Measurements from ENCODE around the gene KRTAP10-7.
"Not testable (repeated sequence)": the region's sequence is repeated elsewhere in the genome, so short reads cannot be mapped to it uniquely, and the experiment has no call there.

The KRTAP10-7 gene

DNA sequence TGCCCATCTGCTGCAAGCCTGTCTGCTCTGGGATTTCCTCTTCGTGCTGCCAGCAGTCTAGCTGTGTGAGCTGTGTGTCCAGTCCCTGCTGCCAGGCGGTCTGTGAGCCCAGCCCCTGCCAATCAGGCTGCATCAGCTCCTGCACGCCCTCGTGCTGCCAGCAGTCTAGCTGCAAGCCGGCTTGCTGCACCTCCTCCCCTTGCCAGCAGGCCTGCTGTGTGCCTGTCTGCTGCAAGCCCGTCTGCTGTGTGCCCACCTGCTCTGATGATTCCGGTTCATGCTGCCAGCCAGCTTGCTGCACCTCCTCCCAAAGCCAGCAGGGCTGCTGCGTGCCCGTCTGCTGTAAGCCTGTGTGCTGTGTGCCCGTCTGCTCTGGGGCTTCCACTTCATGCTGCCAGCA is 694 bp downstream of the KRTAP10-7 start:
- not testable (repeated sequence) for H3K9ac ChIP-seq (ENCODE audit: low read length in 2 of 2); H3K4me3 ChIP-seq (ENCODE audit: low read length in 2 of 2); H3K9me3 ChIP-seq (ENCODE audit: control insufficient read depth in 2 of 2, low read length in 2 of 2); H3K36me3 ChIP-seq (ENCODE audit: control insufficient read depth in 2 of 2, insufficient read depth in 2 of 2, low read length in 2 of 2); H3K4me1 ChIP-seq (ENCODE audit: control insufficient read depth, insufficient read depth, low read length); H3K27ac ChIP-seq (ENCODE audit: low read length)
- H3K27me3 ChIP-seq (ENCODE audit: control insufficient read depth in 1 of 2, insufficient read depth in 2 of 2, low read length in 2 of 2) = peaks cover 9 to 21% of the 10 kb centered on the region in 2 donors

DNA sequence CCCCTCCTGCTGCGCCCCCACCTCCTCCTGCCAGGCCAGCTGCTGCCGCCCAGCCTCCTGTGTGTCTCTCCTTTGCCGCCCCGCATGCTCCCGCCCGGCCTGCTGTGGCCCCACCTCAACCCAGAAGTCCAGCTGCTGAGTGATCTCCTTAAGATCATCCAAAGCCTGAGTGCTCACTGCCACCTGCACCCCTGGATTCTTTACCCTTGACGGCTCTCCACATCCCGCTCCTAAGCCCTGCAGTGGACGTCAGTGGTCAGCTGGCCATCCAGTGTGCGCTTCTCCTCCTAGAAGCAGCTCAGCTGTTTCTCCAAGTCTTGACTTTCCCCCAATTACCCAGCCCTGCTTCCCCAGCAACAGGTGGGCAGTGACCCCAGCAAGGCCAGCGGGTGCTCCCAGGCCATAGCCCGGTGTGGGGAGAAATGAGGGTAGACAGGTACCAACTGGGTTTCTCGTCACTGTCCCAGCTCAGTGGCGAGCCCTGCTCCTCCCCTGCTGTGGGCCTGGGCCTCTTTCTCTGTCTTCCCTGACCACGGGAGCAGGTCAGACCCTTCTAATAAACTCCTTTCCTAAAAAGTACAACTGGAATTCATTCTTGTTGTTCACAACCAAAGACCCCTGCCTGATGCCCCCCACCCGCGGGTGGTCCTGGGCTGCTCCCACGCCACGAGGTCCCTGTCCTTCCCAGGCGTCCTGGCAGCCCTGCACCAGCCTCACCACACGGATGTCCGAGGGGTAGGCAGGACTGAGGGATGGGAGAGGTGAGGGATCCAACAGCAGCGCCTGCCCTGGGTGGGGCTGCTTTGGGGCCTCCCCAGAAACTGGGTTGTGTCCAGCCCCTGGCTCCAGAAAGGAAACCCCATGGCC is 1.4 kb downstream of the KRTAP10-7 start:
- H3K4me1 ChIP-seq (ENCODE audit: control insufficient read depth, insufficient read depth, low read length) = no peaks in the 10 kb centered on the region
- no peaks in the 10 kb centered on the region for H3K36me3 ChIP-seq (ENCODE audit: control insufficient read depth in 2 of 2, insufficient read depth in 2 of 2, low read length in 2 of 2)
- H3K4me3 ChIP-seq (ENCODE audit: low read length in 2 of 2) = no peak overlapping the region
- peaks cover 5 to 21% of the 10 kb centered on the region in 2 donors for H3K27me3 ChIP-seq (ENCODE audit: control insufficient read depth in 1 of 2, insufficient read depth in 2 of 2, low read length in 2 of 2)
- no peak overlapping the region for H3K27ac ChIP-seq (ENCODE audit: low read length)
- no peak overlapping the region for H3K9ac ChIP-seq (ENCODE audit: low read length in 2 of 2)
- H3K9me3 ChIP-seq (ENCODE audit: control insufficient read depth in 2 of 2, low read length in 2 of 2) = peaks cover 0 to 2% of the 10 kb centered on the region in 2 donors

GRCh38 chr21:44602463-44602850 is 2.1 kb downstream of the KRTAP10-7 start:
- Histone ChIP-seq H3K36me3 (ENCODE audit: control insufficient read depth in 2 of 2, insufficient read depth in 2 of 2, low read length in 2 of 2) (no peaks in the 10 kb centered on the region), H3K9ac (ENCODE audit: low read length in 2 of 2) (no peak overlapping the region), H3K27ac (ENCODE audit: low read length) (no peak overlapping the region), H3K9me3 (ENCODE audit: control insufficient read depth in 2 of 2, low read length in 2 of 2) (peaks cover 0 to 2% of the 10 kb centered on the region in 2 donors), H3K27me3 (ENCODE audit: control insufficient read depth in 1 of 2, insufficient read depth in 2 of 2, low read length in 2 of 2) (peaks cover 5 to 21% of the 10 kb centered on the region in 2 donors), H3K4me1 (ENCODE audit: control insufficient read depth, insufficient read depth, low read length) (no peaks in the 10 kb centered on the region), H3K4me3 (ENCODE audit: low read length in 2 of 2) (no peak overlapping the region)

- Histone ChIP-seq H3K27ac (ENCODE audit: low read length) (no peak overlapping the region), H3K9ac (ENCODE audit: low read length in 2 of 2) (no peak overlapping the region), H3K36me3 (ENCODE audit: control insufficient read depth in 2 of 2, insufficient read depth in 2 of 2, low read length in 2 of 2) (no peaks in the 10 kb centered on the region), H3K9me3 (ENCODE audit: control insufficient read depth in 2 of 2, low read length in 2 of 2) (no peaks in the 10 kb centered on the region), H3K27me3 (ENCODE audit: control insufficient read depth in 1 of 2, insufficient read depth in 2 of 2, low read length in 2 of 2) (peaks cover 5 to 21% of the 10 kb centered on the region in 2 donors), H3K4me3 (ENCODE audit: low read length in 2 of 2) (no peak overlapping the region), H3K4me1 (ENCODE audit: control insufficient read depth, insufficient read depth, low read length) (no peaks in the 10 kb centered on the region)
Observed at GRCh38 chr21:44603109-44603875, 2.9 kb downstream of the KRTAP10-7 start.

DNA sequence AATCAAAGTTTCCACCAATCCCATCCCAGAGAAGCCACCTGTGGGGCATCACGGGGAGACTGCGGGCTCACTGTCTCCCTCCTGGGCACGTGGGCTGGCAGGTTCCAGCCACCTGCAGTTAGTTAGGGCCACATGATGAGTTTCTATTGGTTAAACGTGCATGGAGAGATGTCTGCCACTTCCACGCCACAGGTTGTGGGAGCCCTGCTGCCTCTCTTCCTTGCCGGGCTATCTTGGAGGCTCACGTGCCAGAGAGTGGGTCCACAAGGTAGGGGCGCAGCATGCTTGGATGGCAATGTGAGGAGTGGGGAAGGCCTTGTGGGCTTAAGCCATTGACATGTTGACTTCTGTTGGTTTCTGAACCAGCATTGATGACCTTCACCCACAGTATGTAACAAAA is 3.5 kb downstream of the KRTAP10-7 start:
- Histone ChIP-seq H3K4me3 (ENCODE audit: low read length in 2 of 2) (no peak overlapping the region), H3K4me1 (ENCODE audit: control insufficient read depth, insufficient read depth, low read length) (no peaks in the 10 kb centered on the region), H3K9ac (ENCODE audit: low read length in 2 of 2) (no peak overlapping the region), H3K27me3 (ENCODE audit: control insufficient read depth in 1 of 2, insufficient read depth in 2 of 2, low read length in 2 of 2) (peaks cover 5 to 21% of the 10 kb centered on the region in 2 donors), H3K9me3 (ENCODE audit: control insufficient read depth in 2 of 2, low read length in 2 of 2) (no peaks in the 10 kb centered on the region), H3K27ac (ENCODE audit: low read length) (no peak overlapping the region), H3K36me3 (ENCODE audit: control insufficient read depth in 2 of 2, insufficient read depth in 2 of 2, low read length in 2 of 2) (no peaks in the 10 kb centered on the region)

- Histone ChIP-seq H3K27me3 (ENCODE audit: control insufficient read depth in 1 of 2, insufficient read depth in 2 of 2, low read length in 2 of 2) (peaks cover 5 to 15% of the 10 kb centered on the region in 2 donors), H3K9ac (ENCODE audit: low read length in 2 of 2) (no peak overlapping the region), H3K27ac (ENCODE audit: low read length) (no peak overlapping the region), H3K4me3 (ENCODE audit: low read length in 2 of 2) (no peak overlapping the region), H3K4me1 (ENCODE audit: control insufficient read depth, insufficient read depth, low read length) (no peaks in the 10 kb centered on the region), H3K36me3 (ENCODE audit: control insufficient read depth in 2 of 2, insufficient read depth in 2 of 2, low read length in 2 of 2) (no peaks in the 10 kb centered on the region), H3K9me3 (ENCODE audit: control insufficient read depth in 2 of 2, low read length in 2 of 2) (peaks cover 1 to 3% of the 10 kb centered on the region in 2 donors)
Observed at GRCh38 chr21:44606495-44606894, 6.1 kb downstream of the KRTAP10-7 start.

DNA sequence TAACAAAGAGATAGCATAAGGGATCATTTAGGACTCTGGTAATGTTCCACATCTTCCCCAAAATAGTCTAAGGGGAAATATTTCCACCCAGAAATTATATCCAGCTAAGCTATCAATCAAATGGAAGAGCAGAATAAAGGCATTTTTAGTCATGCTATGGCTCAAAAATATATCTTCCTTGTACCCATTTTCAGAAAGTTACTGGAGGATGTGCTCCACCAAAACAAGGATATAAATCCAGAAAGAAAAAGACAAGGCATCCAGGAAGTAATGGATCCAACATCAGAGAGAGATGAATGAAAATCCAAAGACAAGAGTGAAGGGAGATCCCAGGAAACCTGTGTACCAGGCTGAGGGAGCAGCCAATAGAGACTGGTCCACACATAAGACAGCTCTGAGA is 8.8 kb downstream of the KRTAP10-7 start:
- peaks cover 0 to 5% of the 10 kb centered on the region in 2 donors for H3K27me3 ChIP-seq (ENCODE audit: control insufficient read depth in 1 of 2, insufficient read depth in 2 of 2, low read length in 2 of 2)

GRCh38 chr21:44610157-44610843 is 9.9 kb downstream of the KRTAP10-7 start:
- not testable (repeated sequence) for H3K27ac ChIP-seq (ENCODE audit: low read length); H3K4me3 ChIP-seq (ENCODE audit: low read length in 2 of 2); H3K9ac ChIP-seq (ENCODE audit: low read length in 2 of 2); H3K27me3 ChIP-seq (ENCODE audit: control insufficient read depth in 1 of 2, insufficient read depth in 2 of 2, low read length in 2 of 2); H3K4me1 ChIP-seq (ENCODE audit: control insufficient read depth, insufficient read depth, low read length); H3K36me3 ChIP-seq (ENCODE audit: control insufficient read depth in 2 of 2, insufficient read depth in 2 of 2, low read length in 2 of 2); H3K9me3 ChIP-seq (ENCODE audit: control insufficient read depth in 2 of 2, low read length in 2 of 2)

More for the DNA sequence above, 8.8 kb downstream of the KRTAP10-7 start:
- H3K4me1 ChIP-seq (ENCODE audit: control insufficient read depth, insufficient read depth, low read length) = no peaks in the 10 kb centered on the region
- H3K9me3 ChIP-seq (ENCODE audit: control insufficient read depth in 2 of 2, low read length in 2 of 2) = peaks cover 3 to 6% of the 10 kb centered on the region in 2 donors
- H3K27ac ChIP-seq (ENCODE audit: low read length) = no peak overlapping the region
- H3K4me3 ChIP-seq (ENCODE audit: low read length in 2 of 2) = no peak overlapping the region
- H3K9ac ChIP-seq (ENCODE audit: low read length in 2 of 2) = no peak overlapping the region
- H3K36me3 ChIP-seq (ENCODE audit: control insufficient read depth in 2 of 2, insufficient read depth in 2 of 2, low read length in 2 of 2) = no peaks in the 10 kb centered on the region

GRCh38 chr21:44611551-44611950 is 11.2 kb downstream of the KRTAP10-7 start:
- Histone ChIP-seq H3K4me3 (ENCODE audit: low read length in 2 of 2) (no peak overlapping the region), H3K9ac (ENCODE audit: low read length in 2 of 2) (no peak overlapping the region), H3K4me1 (ENCODE audit: control insufficient read depth, insufficient read depth, low read length) (no peaks in the 10 kb centered on the region), H3K27me3 (ENCODE audit: control insufficient read depth in 1 of 2, insufficient read depth in 2 of 2, low read length in 2 of 2) (peaks cover 2 to 6% of the 10 kb centered on the region in 2 donors), H3K36me3 (ENCODE audit: control insufficient read depth in 2 of 2, insufficient read depth in 2 of 2, low read length in 2 of 2) (no peaks in the 10 kb centered on the region), H3K27ac (ENCODE audit: low read length) (no peak overlapping the region), H3K9me3 (ENCODE audit: control insufficient read depth in 2 of 2, low read length in 2 of 2) (peaks cover 3 to 6% of the 10 kb centered on the region in 2 donors)

- peaks cover 2 to 6% of the 10 kb centered on the region in 2 donors for H3K27me3 ChIP-seq (ENCODE audit: control insufficient read depth in 1 of 2, insufficient read depth in 2 of 2, low read length in 2 of 2)
- no peak within 1 kb of the TSS for H3K27ac ChIP-seq (ENCODE audit: low read length)
- no peak within 1 kb of the TSS for H3K4me3 ChIP-seq (ENCODE audit: low read length in 2 of 2)
- no peaks in the 10 kb centered on the region for H3K36me3 ChIP-seq (ENCODE audit: control insufficient read depth in 2 of 2, insufficient read depth in 2 of 2, low read length in 2 of 2)
- H3K4me1 ChIP-seq (ENCODE audit: control insufficient read depth, insufficient read depth, low read length) = no peaks in the 10 kb centered on the region
- no peak within 1 kb of the TSS for H3K9ac ChIP-seq (ENCODE audit: low read length in 2 of 2)
- peaks cover 3 to 6% of the 10 kb centered on the region in 2 donors for H3K9me3 ChIP-seq (ENCODE audit: control insufficient read depth in 2 of 2, low read length in 2 of 2)
Observed at GRCh38 chr21:44612029-44612486, 11.7 kb downstream of the KRTAP10-7 start, which contains the start of gene KRTAP10-8. Gene KRTAP10-8, plus strand, starts transcription at chr21:44612079. Its CDS starts 22 bp downstream, at chr21:44612101.
